ENCODE data around the gene MPPED2. TPM values are rescaled to one million over a fixed set of nuclear protein-coding genes. Genes with fewer than 3 reads are reported as not detected.

Gene MPPED2
- total RNA-seq, 2 donors from 2014 or later: 1.6 to 3.1 TPM

- DNase-seq (no peak), ATAC-seq (no peak)
- Histone ChIP-seq H3K36me3 (replicated peaks in 1 of 2; ENCODE audit: insufficient read depth in 1 of 2, low read depth in 2 of 2) (no peaks in the 10 kb centered on the region), H3K9me3 (no peaks in the 10 kb centered on the region), H3K4me1 (no peaks in the 10 kb centered on the region), H3K4me3 (no peak overlapping the region), H3K27ac (no peak overlapping the region), H3K27me3 (no peaks in the 10 kb centered on the region)
- WGBS, 2 donors: 80 to 82% methylated on average over 6 of the region's 6 CpGs
- TF ChIP-seq, protein P1, sequence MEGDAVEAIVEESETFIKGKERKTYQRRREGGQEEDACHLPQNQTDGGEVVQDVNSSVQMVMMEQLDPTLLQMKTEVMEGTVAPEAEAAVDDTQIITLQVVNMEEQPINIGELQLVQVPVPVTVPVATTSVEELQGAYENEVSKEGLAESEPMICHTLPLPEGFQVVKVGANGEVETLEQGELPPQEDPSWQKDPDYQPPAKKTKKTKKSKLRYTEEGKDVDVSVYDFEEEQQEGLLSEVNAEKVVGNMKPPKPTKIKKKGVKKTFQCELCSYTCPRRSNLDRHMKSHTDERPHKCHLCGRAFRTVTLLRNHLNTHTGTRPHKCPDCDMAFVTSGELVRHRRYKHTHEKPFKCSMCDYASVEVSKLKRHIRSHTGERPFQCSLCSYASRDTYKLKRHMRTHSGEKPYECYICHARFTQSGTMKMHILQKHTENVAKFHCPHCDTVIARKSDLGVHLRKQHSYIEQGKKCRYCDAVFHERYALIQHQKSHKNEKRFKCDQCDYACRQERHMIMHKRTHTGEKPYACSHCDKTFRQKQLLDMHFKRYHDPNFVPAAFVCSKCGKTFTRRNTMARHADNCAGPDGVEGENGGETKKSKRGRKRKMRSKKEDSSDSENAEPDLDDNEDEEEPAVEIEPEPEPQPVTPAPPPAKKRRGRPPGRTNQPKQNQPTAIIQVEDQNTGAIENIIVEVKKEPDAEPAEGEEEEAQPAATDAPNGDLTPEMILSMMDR (IDR thresholded peaks at IDR 0.05): no peak
- TF ChIP-seq POLR2A (IDR thresholded peaks at IDR 0.05): no peak
- intact Hi-C loops (cut with DNase I): no loop called here
Observed at GRCh38 chr11:30414806-30415205, 171.3 kb downstream of the MPPED2 start.

DNA sequence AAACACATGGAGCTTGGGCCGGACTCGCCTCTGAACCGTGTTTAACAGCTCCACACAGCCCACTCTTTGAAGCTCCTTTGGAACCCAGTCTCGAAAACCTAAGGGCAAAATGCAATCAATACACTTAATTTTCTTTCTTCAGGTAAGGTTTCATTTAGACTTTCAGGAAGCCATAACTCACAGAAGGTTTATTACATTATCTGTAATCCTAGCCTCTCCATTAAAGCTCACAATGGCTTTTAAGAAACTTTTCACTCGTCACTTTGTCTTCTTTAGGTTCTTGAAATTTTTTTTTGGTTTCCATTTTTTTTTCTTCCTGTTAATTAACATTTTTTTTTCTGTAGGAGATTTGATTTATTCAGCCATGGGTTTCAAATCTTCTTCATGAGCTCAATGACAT lies 171.9 kb downstream of the MPPED2 start:
- DNase-seq (no peak), ATAC-seq (no peak)
- no peaks in the 10 kb centered on the region for H3K4me1 ChIP-seq
- H3K4me3 ChIP-seq: no peak overlapping the region
- 70 to 83% methylated on average over 5 of the region's 5 CpGs for WGBS, 2 donors
- intact Hi-C loops (cut with DNase I): no loop called here
- no peak overlapping the region for H3K27ac ChIP-seq
- H3K27me3 ChIP-seq: no peaks in the 10 kb centered on the region
- H3K9me3 ChIP-seq: no peaks in the 10 kb centered on the region
- TF ChIP-seq, protein P1 (IDR thresholded peaks at IDR 0.05): no peak
- TF ChIP-seq POLR2A (IDR thresholded peaks at IDR 0.05): no peak
- H3K36me3 ChIP-seq (replicated peaks in 1 of 2; ENCODE audit: insufficient read depth in 1 of 2, low read depth in 2 of 2): no peaks in the 10 kb centered on the region

GRCh38 chr11:30412509-30412908 lies 173.6 kb downstream of the MPPED2 start:
- H3K27me3 ChIP-seq: no peaks in the 10 kb centered on the region
- ATAC-seq (no peak), DNase-seq (no peak)
- no peak overlapping the region for H3K27ac ChIP-seq
- WGBS, 2 donors: 52 to 54% methylated on average over 2 of the region's 2 CpGs
- H3K4me1 ChIP-seq: no peaks in the 10 kb centered on the region
- no peaks in the 10 kb centered on the region for H3K9me3 ChIP-seq
- H3K36me3 ChIP-seq (replicated peaks in 1 of 2; ENCODE audit: insufficient read depth in 1 of 2, low read depth in 2 of 2): no peaks in the 10 kb centered on the region
- no peak for TF ChIP-seq POLR2A (IDR thresholded peaks at IDR 0.05)
- TF ChIP-seq, protein P1 (IDR thresholded peaks at IDR 0.05): no peak
- no peak overlapping the region for H3K4me3 ChIP-seq
- intact Hi-C loops (cut with DNase I): no loop called here

- Histone ChIP-seq H3K36me3 (replicated peaks in 1 of 2; ENCODE audit: insufficient read depth in 1 of 2, low read depth in 2 of 2) (no peaks in the 10 kb centered on the region), H3K27me3 (no peaks in the 10 kb centered on the region), H3K4me3 (no peak overlapping the region), H3K4me1 (no peaks in the 10 kb centered on the region), H3K9me3 (no peaks in the 10 kb centered on the region), H3K27ac (no peak overlapping the region)
- DNase-seq (no peak), ATAC-seq (no peak)
- TF ChIP-seq POLR2A (IDR thresholded peaks at IDR 0.05): no peak
- 72 to 74% methylated on average over 7 of the region's 7 CpGs for WGBS, 2 donors
- intact Hi-C loops (cut with DNase I): no loop called here
Observed at GRCh38 chr11:30411383-30411782, 174.8 kb downstream of the MPPED2 start.

- intact Hi-C loops (cut with DNase I): no loop called here
- no peak for TF ChIP-seq POLR2A (IDR thresholded peaks at IDR 0.05)
- TF ChIP-seq, protein P1 (IDR thresholded peaks at IDR 0.05): no peak
- no peaks in the 10 kb centered on the region for H3K36me3 ChIP-seq (replicated peaks in 1 of 2; ENCODE audit: insufficient read depth in 1 of 2, low read depth in 2 of 2)
- no peaks in the 10 kb centered on the region for H3K9me3 ChIP-seq
- H3K4me1 ChIP-seq: no peaks in the 10 kb centered on the region
- H3K4me3 ChIP-seq: no peak overlapping the region
- H3K27ac ChIP-seq: no peak overlapping the region
- no peaks in the 10 kb centered on the region for H3K27me3 ChIP-seq
- DNase-seq: no peak
- 56 to 59% methylated on average over 13 of the region's 13 CpGs for WGBS, 2 donors
- ATAC-seq: no peak
Observed at GRCh38 chr11:30406978-30407762, 179.0 kb downstream of the MPPED2 start.
